Endothelial cell of umbilical vein (primary cell): ENCODE data around the gene NCOA5. TPM values are rescaled to one million over a fixed set of nuclear protein-coding genes. Genes with fewer than 3 reads are reported as not detected.
A peak's percentile ranks its signal among the peaks of the same experiment; 100 is the strongest.

Source experiments
- BruUV-seq: library from RNA; stranded (reverse); fragments of 400-500 nt; replicated peaks from 2 replicates; lab custom pipeline; 2021; lab: Mats Ljungman, UMichigan
- CTCF ChIA-PET: fragments of 300-600, 350-600 bp; sonication (Branson Sonifier 250); formaldehyde crosslinking; loops from one replicate; lab custom pipeline; 2021; ENCODE audit warnings: antibody characterized with exemption, inconsistent platforms; lab: Charles Lee
- POLR2A ChIA-PET: fragments of 300-600, 350-600 bp; sonication (Branson Sonifier 250); formaldehyde crosslinking; loops from one replicate; lab custom pipeline; 2021; ENCODE audit warnings: antibody characterized with exemption, inconsistent platforms; lab: Charles Lee
- DNase-seq: peaks from one replicate; pipeline ENCODE4 v3.0.0-alpha.2; 2011; ENCODE audit warnings: low read depth, low spot score
- FAIRE-seq: peaks from 2 replicates; lab custom pipeline; 2011; peaks lifted over from hg19 to GRCh38; lab: Jason Lieb, UNC
- H2AFZ ChIP-seq: 2 replicates; pipeline ENCODE4 v1.6.0; 2012; ENCODE audit warnings: low read depth, low read length, control low read depth, inconsistent platforms
- H3K27ac ChIP-seq: 2 replicates; pipeline ENCODE4 v1.5.1; 2011; ENCODE audit warnings: low read depth, mild to moderate bottlenecking, control low read depth, low read length, moderate library complexity; ENCODE audit not compliant: insufficient read depth
- H3K27me3 ChIP-seq, 2 experiments: 2 replicates each; pipeline versions ENCODE4 v1.6.0 to v1.6.1; 2011; ENCODE audit warnings: low read length in 2 of 2, mixed read lengths in 1 of 2; ENCODE audit not compliant: control insufficient read depth in 2 of 2, insufficient read depth in 2 of 2
- H3K36me3 ChIP-seq, 2 experiments: 2 replicates in 1 of 2; 3 replicates in 1 of 2; pipeline ENCODE4 v1.5.1; 2011; ENCODE audit warnings: low read length in 2 of 2, mild to moderate bottlenecking in 1 of 2, moderate library complexity in 1 of 2; ENCODE audit not compliant: control insufficient read depth in 2 of 2, insufficient read depth in 2 of 2; ENCODE audit errors: extremely low read depth in 1 of 2
- H3K4me1 ChIP-seq: 3 replicates; pipeline ENCODE4 v1.5.1; 2011; ENCODE audit warnings: mild to moderate bottlenecking, low read length; ENCODE audit not compliant: control insufficient read depth, insufficient read depth; ENCODE audit errors: extremely low read depth
- H3K4me2 ChIP-seq: 2 replicates; pipeline ENCODE4 v1.6.1; 2011; ENCODE audit warnings: low read length, control low read depth, mixed read lengths; ENCODE audit not compliant: insufficient read depth
- H3K4me3 ChIP-seq, 3 experiments: fragments of 200-600 bp in 1 of 3; sonication (generic), shearing (Covaris generic) in 1 of 3; replicated peaks in 1 of 3; 2 replicates each; pipeline ENCODE4 v1.5.1; 2011 to 2016; ENCODE audit warnings: control low read depth in 3 of 3, low read length in 3 of 3, mild to moderate bottlenecking in 2 of 3, inconsistent platforms in 1 of 3, low read depth in 1 of 3, moderate library complexity in 1 of 3; ENCODE audit not compliant: insufficient read depth in 1 of 3
- H3K79me2 ChIP-seq: 2 replicates; pipeline ENCODE4 v1.6.0; 2012; ENCODE audit warnings: low read length, inconsistent platforms; ENCODE audit not compliant: control insufficient read depth, insufficient read depth
- H3K9ac ChIP-seq: replicated peaks from 2 replicates; pipeline ENCODE3; 2011; ENCODE audit warnings: low read length, control low read depth; ENCODE audit not compliant: insufficient read depth; ENCODE audit errors: extremely low read depth
- H3K9me1 ChIP-seq: replicated peaks from 3 replicates; pipeline ENCODE4 v1.6.0; 2011; ENCODE audit warnings: mild to moderate bottlenecking, low read length; ENCODE audit not compliant: control insufficient read depth, insufficient read depth; ENCODE audit errors: extremely low read depth
- H3K9me3 ChIP-seq: replicated peaks from 2 replicates; pipeline ENCODE4 v1.5.1; 2012; ENCODE audit warnings: low read length, inconsistent platforms; ENCODE audit not compliant: control insufficient read depth, insufficient read depth
- H4K20me1 ChIP-seq: replicated peaks from 2 replicates; pipeline ENCODE3; 2011; ENCODE audit warnings: mild to moderate bottlenecking, low read length; ENCODE audit not compliant: control insufficient read depth, insufficient read depth; ENCODE audit errors: extremely low read depth
- EZH2 ChIP-seq: IDR thresholded peaks from 2 replicates; pipeline ENCODE4 v1.6.1; 2012; ENCODE audit warnings: borderline replicate concordance, low read depth, mild to moderate bottlenecking, moderate library complexity, low read length, inconsistent platforms; ENCODE audit not compliant: severe bottlenecking
- FOS ChIP-seq: IDR thresholded peaks from 2 replicates; pipeline ENCODE4 v1.6.1; 2011; ENCODE audit warnings: mild to moderate bottlenecking, low read length, moderate library complexity, borderline replicate concordance; ENCODE audit not compliant: insufficient read depth
- GATA2 ChIP-seq: IDR thresholded peaks from 2 replicates; pipeline ENCODE4 v1.7.0; 2011; ENCODE audit warnings: low read depth, mild to moderate bottlenecking, moderate library complexity, mixed read lengths, low read length; ENCODE audit not compliant: insufficient read length, insufficient read depth
- JUN ChIP-seq: IDR thresholded peaks from 2 replicates; pipeline ENCODE4 v1.6.1; 2011; ENCODE audit warnings: borderline replicate concordance, low read depth; ENCODE audit not compliant: insufficient read length, insufficient read depth
- MYC ChIP-seq: IDR thresholded peaks from one replicate; pipeline ENCODE4 v1.6.1; 2011; ENCODE audit warnings: mild to moderate bottlenecking, low read depth, low read length
- POLR2A ChIP-seq: IDR thresholded peaks from 2 replicates; pipeline ENCODE4 v1.6.1; 2012; ENCODE audit warnings: low read depth, mild to moderate bottlenecking, control low read depth, low read length
- POLR2AphosphoS5 ChIP-seq: IDR thresholded peaks from 2 replicates; pipeline ENCODE4 v1.6.1; 2012; ENCODE audit warnings: low read depth, mild to moderate bottlenecking, control low read depth, low read length, moderate library complexity; ENCODE audit not compliant: insufficient read depth
- dilution Hi-C: fragments of 300-500 bp; cut with MboI; formaldehyde crosslinking; loops from one replicate; pipeline ENCODE4 v1.15.0; 2019; ENCODE audit warnings: low sequenced_read_pairs; ENCODE audit not compliant: extremely low pct_ligation_motif_present
- intact Hi-C: fragments of 100-400 bp; cut with micrococcal nuclease; formaldehyde crosslinking; loops from one replicate; pipeline ENCODE4 v1.10.0; 2022
- polyA plus RNA-seq, 4 experiments: library from polyadenylated mRNA; depleted of rRNA in 3 of 4; stranded (reverse) in 3 of 4; unstranded in 1 of 4; fragments of >200 nt; gene quantifications; 2 replicates each; pipeline versions ENCODE4 v1.2.1 to v1.2.3, GENCODE V29; 2011 to 2012; ENCODE audit warnings: missing spikeins in 1 of 4
- total RNA-seq: library from RNA; stranded (reverse); gene quantifications from 2 replicates; pipeline ENCODE4 v1.2.3, GENCODE V29; 2021
- TF ChIP-seq, protein P1 (sequence below), 2 donors: IDR thresholded peaks; 1 replicate in 1 of 2; 2 replicates in 1 of 2; pipeline ENCODE4 v1.5.1; 2011; ENCODE audit warnings: low read length in 2 of 2, mild to moderate bottlenecking in 2 of 2, moderate library complexity in 2 of 2, control low read depth in 1 of 2, inconsistent platforms in 1 of 2, low read depth in 1 of 2; ENCODE audit not compliant: insufficient read depth in 1 of 2; ENCODE audit errors: extremely low read depth in 1 of 2
- TF ChIP-seq, protein P2 (sequence below): IDR thresholded peaks from 2 replicates; pipeline ENCODE4 v1.6.1; 2011; ENCODE audit not compliant: insufficient read depth, insufficient read length

The NCOA5 gene
- total and polyA plus RNA-seq, 2 donors (not counting 3 experiments of a cell fraction or from before 2014, with no cell fraction given): 32.0 to 39.5 TPM

DNA sequence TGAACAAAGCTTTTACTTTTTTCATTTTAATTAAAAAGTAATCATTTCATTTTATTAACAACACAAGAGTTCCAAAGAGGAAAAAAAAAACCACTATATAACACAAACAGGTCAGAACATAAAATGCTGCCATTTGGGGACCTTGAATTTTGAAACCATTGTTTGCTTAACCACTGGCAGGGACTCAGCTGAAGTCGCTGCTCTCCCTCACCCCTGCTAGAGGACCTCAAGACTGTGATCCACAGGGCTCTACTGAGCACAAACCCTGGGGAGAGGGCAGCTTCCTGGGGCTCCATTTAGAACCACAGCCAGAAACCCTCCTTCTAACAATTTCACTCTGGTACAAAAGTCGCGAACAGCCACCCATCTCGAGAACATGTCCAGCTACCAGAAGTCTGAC lies 28.8 kb downstream of the NCOA5 start:
- TF ChIP-seq FOS: no peak
- no peak for TF ChIP-seq MYC
- TF ChIP-seq POLR2A: no peak
- TF ChIP-seq, protein P1, sequence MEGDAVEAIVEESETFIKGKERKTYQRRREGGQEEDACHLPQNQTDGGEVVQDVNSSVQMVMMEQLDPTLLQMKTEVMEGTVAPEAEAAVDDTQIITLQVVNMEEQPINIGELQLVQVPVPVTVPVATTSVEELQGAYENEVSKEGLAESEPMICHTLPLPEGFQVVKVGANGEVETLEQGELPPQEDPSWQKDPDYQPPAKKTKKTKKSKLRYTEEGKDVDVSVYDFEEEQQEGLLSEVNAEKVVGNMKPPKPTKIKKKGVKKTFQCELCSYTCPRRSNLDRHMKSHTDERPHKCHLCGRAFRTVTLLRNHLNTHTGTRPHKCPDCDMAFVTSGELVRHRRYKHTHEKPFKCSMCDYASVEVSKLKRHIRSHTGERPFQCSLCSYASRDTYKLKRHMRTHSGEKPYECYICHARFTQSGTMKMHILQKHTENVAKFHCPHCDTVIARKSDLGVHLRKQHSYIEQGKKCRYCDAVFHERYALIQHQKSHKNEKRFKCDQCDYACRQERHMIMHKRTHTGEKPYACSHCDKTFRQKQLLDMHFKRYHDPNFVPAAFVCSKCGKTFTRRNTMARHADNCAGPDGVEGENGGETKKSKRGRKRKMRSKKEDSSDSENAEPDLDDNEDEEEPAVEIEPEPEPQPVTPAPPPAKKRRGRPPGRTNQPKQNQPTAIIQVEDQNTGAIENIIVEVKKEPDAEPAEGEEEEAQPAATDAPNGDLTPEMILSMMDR (IDR thresholded peaks at IDR 0.05; ENCODE audit: extremely low read depth in 1 of 2, insufficient read depth in 1 of 2, low read depth in 1 of 2, low read length in 2 of 2): no peak
- TF ChIP-seq EZH2: no peak
- no peak for TF ChIP-seq GATA2
- TF ChIP-seq, protein P2, sequence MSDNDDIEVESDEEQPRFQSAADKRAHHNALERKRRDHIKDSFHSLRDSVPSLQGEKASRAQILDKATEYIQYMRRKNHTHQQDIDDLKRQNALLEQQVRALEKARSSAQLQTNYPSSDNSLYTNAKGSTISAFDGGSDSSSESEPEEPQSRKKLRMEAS: no peak
- TF ChIP-seq POLR2AphosphoS5: no peak
- no peak for TF ChIP-seq JUN
- POLR2A ChIA-PET: no interaction called here
- DNase-seq (no peak), FAIRE-seq (no peak)
- intact Hi-C loops (loop anchor here (1.0 kb wide), 1 partner anchor 28 kb away; the partner anchor contains the start of gene NCOA5), dilution Hi-C loops (no loop called here)
- no peak overlapping the region for H2AFZ ChIP-seq
- peak overlapping the region; percentile 53 for H3K4me2 ChIP-seq
- no peak overlapping the region for H3K9ac ChIP-seq
- CTCF ChIA-PET: interaction anchor here (0.7 to 1.2 kb wide), 4 partner anchors 12 to 74 kb away, joined by 3 to 4 read pairs (median 4); no protein-coding TSS in a partner anchor
- no peaks in the 10 kb centered on the region for H3K9me1 ChIP-seq
- peaks cover 2 to 23% of the 10 kb centered on the region in 2 experiments for H3K27me3 ChIP-seq
- H3K36me3 ChIP-seq: peaks cover 14 to 21% of the 10 kb centered on the region in 2 experiments
- no TSS peak for BruUV-seq
- no peaks in the 10 kb centered on the region for H3K9me3 ChIP-seq
- peaks cover 27% of the 10 kb centered on the region for H3K4me1 ChIP-seq
- H3K4me3 ChIP-seq: no peak overlapping the region
- peak overlapping the region; percentile 33 for H3K27ac ChIP-seq
- no peaks in the 10 kb centered on the region for H4K20me1 ChIP-seq
- H3K79me2 ChIP-seq: no peaks in the 10 kb centered on the region
